HUES6 (cell line): ENCODE results near the gene MAFG.
A peak's percentile ranks its signal among the peaks of the same experiment; 100 is the strongest.

Experiments
- H3K27ac ChIP-seq: 2 replicates; pipeline ENCODE4 v1.7.0; 2013; ENCODE audit warnings: low read depth, mild to moderate bottlenecking, low read length, inconsistent platforms
- H3K27me3 ChIP-seq: 2 replicates; pipeline ENCODE4 v1.6.1; 2013; ENCODE audit warnings: low read length; ENCODE audit not compliant: control insufficient read depth, insufficient read depth
- H3K36me3 ChIP-seq: 2 replicates; pipeline ENCODE4 v1.6.1; 2013; ENCODE audit warnings: low read length; ENCODE audit not compliant: control insufficient read depth, insufficient read depth
- H3K4me1 ChIP-seq: 2 replicates; pipeline ENCODE4 v1.6.1; 2013; ENCODE audit warnings: low read length; ENCODE audit not compliant: control insufficient read depth, insufficient read depth
- H3K4me3 ChIP-seq: 2 replicates; pipeline ENCODE4 v1.5.1; 2013; ENCODE audit warnings: low read depth, low read length
- H3K9ac ChIP-seq: one replicate; pipeline ENCODE4 v1.6.1; 2013; ENCODE audit warnings: mild to moderate bottlenecking, low read length
- H3K9me3 ChIP-seq: 2 replicates; pipeline ENCODE4 v1.6.1; 2013; ENCODE audit warnings: low read depth, low read length; ENCODE audit not compliant: control insufficient read depth, insufficient read depth

MAFG gene

GRCh38 chr17:81895400-81895799 is 32.1 kb downstream of the MAFG start:
- H3K4me3 ChIP-seq: no peak overlapping the region
- no peaks in the 10 kb centered on the region for H3K27me3 ChIP-seq
- H3K9me3 ChIP-seq: no peaks in the 10 kb centered on the region
- H3K9ac ChIP-seq: no peak overlapping the region
- H3K27ac ChIP-seq: no peak overlapping the region
- peaks cover 2% of the 10 kb centered on the region; the same call in 1 of the 2 replicates for H3K4me1 ChIP-seq
- peaks cover 57% of the 10 kb centered on the region for H3K36me3 ChIP-seq

- peak overlapping the region; percentile 95 for H3K27ac ChIP-seq
- H3K4me1 ChIP-seq: peaks cover 6% of the 10 kb centered on the region; the same call in 1 of the 2 replicates
- H3K9me3 ChIP-seq: no peaks in the 10 kb centered on the region
- H3K36me3 ChIP-seq: peaks cover 62% of the 10 kb centered on the region
- H3K4me3 ChIP-seq: peak overlapping the region; percentile 99
- peak overlapping the region; percentile 99 for H3K9ac ChIP-seq
- no peaks in the 10 kb centered on the region for H3K27me3 ChIP-seq
Measured at GRCh38 chr17:81891303-81891552, 36.3 kb downstream of the MAFG start.

- H3K27ac ChIP-seq: peak overlapping the region; percentile 95
Measured at GRCh38 chr17:81890447-81891302, 36.9 kb downstream of the MAFG start.

GRCh38 chr17:81889602-81890001 is 37.9 kb downstream of the MAFG start:
- Histone ChIP-seq H3K4me3 (0 out of 2 replicates have a peak overlapping the region, but pooled peaks have one; percentile 99), H3K36me3 (peaks cover 71% of the 10 kb centered on the region), H3K27ac (no peak overlapping the region), H3K9ac (no peak overlapping the region), H3K4me1 (peaks cover 6% of the 10 kb centered on the region; the same call in 1 of the 2 replicates), H3K9me3 (no peaks in the 10 kb centered on the region), H3K27me3 (no peaks in the 10 kb centered on the region)

More at GRCh38 chr17:81890447-81891302, 36.9 kb downstream of the MAFG start:
- no peaks in the 10 kb centered on the region for H3K27me3 ChIP-seq
- peak overlapping the region; percentile 99 for H3K4me3 ChIP-seq
- H3K9me3 ChIP-seq: no peaks in the 10 kb centered on the region
- H3K36me3 ChIP-seq: peaks cover 67% of the 10 kb centered on the region
- peaks cover 6% of the 10 kb centered on the region; the same call in 1 of the 2 replicates for H3K4me1 ChIP-seq
- H3K9ac ChIP-seq: peak overlapping the region; percentile 99

- Histone ChIP-seq H3K9ac (no peak overlapping the region), H3K27me3 (no peaks in the 10 kb centered on the region), H3K9me3 (no peaks in the 10 kb centered on the region), H3K4me1 (peaks cover 6% of the 10 kb centered on the region; the same call in 1 of the 2 replicates), H3K27ac (no peak overlapping the region), H3K4me3 (no peak overlapping the region), H3K36me3 (peaks cover 72% of the 10 kb centered on the region)
Measured at GRCh38 chr17:81888988-81889595, 38.4 kb downstream of the MAFG start.

- H3K4me1 ChIP-seq: peaks cover 6% of the 10 kb centered on the region; the same call in 1 of the 2 replicates
Measured at GRCh38 chr17:81888105-81888987, 39.2 kb downstream of the MAFG start.

GRCh38 chr17:81885869-81886548 is 41.5 kb downstream of the MAFG start:
- Histone ChIP-seq H3K4me3 (no peak overlapping the region), H3K9me3 (no peaks in the 10 kb centered on the region), H3K9ac (no peak overlapping the region), H3K36me3 (peaks cover 86% of the 10 kb centered on the region), H3K27ac (no peak overlapping the region), H3K27me3 (no peaks in the 10 kb centered on the region), H3K4me1 (peaks cover 6% of the 10 kb centered on the region; the same call in 1 of the 2 replicates)

More at GRCh38 chr17:81888105-81888987, 39.2 kb downstream of the MAFG start:
- no peaks in the 10 kb centered on the region for H3K27me3 ChIP-seq
- no peaks in the 10 kb centered on the region for H3K9me3 ChIP-seq
- H3K9ac ChIP-seq: no peak overlapping the region
- H3K27ac ChIP-seq: no peak overlapping the region
- peaks cover 71% of the 10 kb centered on the region for H3K36me3 ChIP-seq
- H3K4me3 ChIP-seq: no peak overlapping the region

- Histone ChIP-seq H3K36me3 (peaks cover 87% of the 10 kb centered on the region), H3K27ac (no peak overlapping the region), H3K9me3 (no peaks in the 10 kb centered on the region), H3K9ac (no peak overlapping the region), H3K4me1 (peaks cover 5% of the 10 kb centered on the region; the same call in 1 of the 2 replicates), H3K27me3 (no peaks in the 10 kb centered on the region), H3K4me3 (no peak overlapping the region)
Measured at GRCh38 chr17:81885454-81885853, 42.1 kb downstream of the MAFG start.

- peaks cover 85% of the 10 kb centered on the region for H3K36me3 ChIP-seq
- no peak overlapping the region for H3K9ac ChIP-seq
- no peaks in the 10 kb centered on the region for H3K27me3 ChIP-seq
- H3K4me1 ChIP-seq: no peaks in the 10 kb centered on the region
- H3K27ac ChIP-seq: no peak overlapping the region
- H3K9me3 ChIP-seq: no peaks in the 10 kb centered on the region
- H3K4me3 ChIP-seq: no peak overlapping the region
Measured at GRCh38 chr17:81884968-81885367, 42.6 kb downstream of the MAFG start.

- Histone ChIP-seq H3K36me3 (peaks cover 84% of the 10 kb centered on the region), H3K9ac (no peak overlapping the region), H3K4me3 (no peak overlapping the region), H3K27me3 (no peaks in the 10 kb centered on the region), H3K9me3 (no peaks in the 10 kb centered on the region), H3K27ac (no peak overlapping the region), H3K4me1 (no peaks in the 10 kb centered on the region)
Measured at GRCh38 chr17:81884520-81884919, 43.0 kb downstream of the MAFG start.
